GM06990 (cell line): ENCODE data around the gene SPARC.

ENCODE experiments used
- DNase-seq: peaks from one replicate; pipeline ENCODE4 v3.0.0-alpha.2; 2011; ENCODE audit not compliant: insufficient read length; ENCODE audit errors: extremely low read depth
- H3K27me3 ChIP-seq: replicated peaks from 2 replicates; pipeline ENCODE4 v1.6.0; 2011; ENCODE audit warnings: low read length; ENCODE audit not compliant: control insufficient read depth, insufficient read depth
- H3K36me3 ChIP-seq: 2 replicates; pipeline ENCODE4 v1.5.1; 2011; ENCODE audit warnings: low read length; ENCODE audit not compliant: control insufficient read depth, insufficient read depth
- H3K4me3 ChIP-seq: replicated peaks from 2 replicates; pipeline ENCODE4 v1.5.1; 2011; ENCODE audit warnings: low read depth, mild to moderate bottlenecking, control low read depth, low read length
- CTCF ChIP-seq: IDR thresholded peaks from 2 replicates; pipeline ENCODE4 v1.5.1; 2011; ENCODE audit warnings: low read length, control low read depth, mild to moderate bottlenecking, inconsistent platforms; ENCODE audit not compliant: insufficient read depth, poor library complexity, severe bottlenecking

Gene SPARC

DNA sequence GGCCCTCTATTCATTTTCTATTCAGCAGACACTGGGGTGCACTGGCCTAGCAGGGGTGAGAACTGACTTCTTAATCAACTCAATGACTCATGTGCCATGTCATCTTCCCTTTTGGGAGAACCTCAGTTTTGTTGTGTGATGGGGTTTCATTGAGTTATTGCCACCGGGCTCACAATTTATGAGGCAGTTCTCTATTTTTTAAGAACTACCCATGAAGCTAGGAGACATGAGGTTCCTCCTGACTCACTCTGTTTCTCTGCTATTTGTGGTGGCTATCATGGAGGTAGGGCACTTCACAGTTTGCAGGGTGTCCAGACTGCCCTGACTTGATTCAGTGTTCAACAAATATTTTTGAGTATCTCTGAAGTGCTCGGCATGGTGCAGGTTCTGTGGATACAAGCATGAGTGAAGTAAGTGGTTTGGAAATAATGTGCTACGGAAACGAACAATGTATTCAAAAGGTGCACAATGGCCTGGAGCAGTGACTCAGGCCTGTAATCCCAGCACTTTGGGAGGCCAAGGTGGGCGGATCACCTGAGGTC lies 39.3 kb downstream of the SPARC start:
- no peaks in the 10 kb centered on the region for H3K27me3 ChIP-seq
- TF ChIP-seq CTCF: no peak
- no peak for DNase-seq

GRCh38 chr5:151646334-151646733 lies 40.4 kb downstream of the SPARC start:
- no peak overlapping the region for H3K4me3 ChIP-seq
- TF ChIP-seq CTCF: no peak
- DNase-seq: no peak
- H3K27me3 ChIP-seq: no peaks in the 10 kb centered on the region
- H3K36me3 ChIP-seq: no peaks in the 10 kb centered on the region

More for the DNA sequence above, 39.3 kb downstream of the SPARC start:
- H3K4me3 ChIP-seq: no peak overlapping the region
- H3K36me3 ChIP-seq: no peaks in the 10 kb centered on the region

GRCh38 chr5:151643388-151643787 lies 43.3 kb downstream of the SPARC start:
- no peaks in the 10 kb centered on the region for H3K27me3 ChIP-seq
- no peak for DNase-seq

GRCh38 chr5:151642472-151643140 lies 44.1 kb downstream of the SPARC start:
- H3K27me3 ChIP-seq: no peaks in the 10 kb centered on the region
- no peak for TF ChIP-seq CTCF
- H3K36me3 ChIP-seq: no peaks in the 10 kb centered on the region
- H3K4me3 ChIP-seq: no peak overlapping the region
- DNase-seq: no peak

More at GRCh38 chr5:151643388-151643787, 43.3 kb downstream of the SPARC start:
- no peak overlapping the region for H3K4me3 ChIP-seq
- TF ChIP-seq CTCF: no peak
- H3K36me3 ChIP-seq: no peaks in the 10 kb centered on the region

GRCh38 chr5:151638619-151639018 lies 48.1 kb downstream of the SPARC start:
- Histone ChIP-seq H3K4me3 (no peak overlapping the region), H3K36me3 (no peaks in the 10 kb centered on the region), H3K27me3 (no peaks in the 10 kb centered on the region)
- DNase-seq: no peak
- no peak for TF ChIP-seq CTCF

GRCh38 chr5:151637676-151638075 lies 49.0 kb downstream of the SPARC start:
- Histone ChIP-seq H3K4me3 (no peak overlapping the region), H3K36me3 (no peaks in the 10 kb centered on the region), H3K27me3 (no peaks in the 10 kb centered on the region; the same call in 1 of the 2 replicates)
- DNase-seq: no peak
- no peak for TF ChIP-seq CTCF
